Midbrain (tissue), 1 donor: ENCODE data around the gene MEGF6.

Source experiments
- DNase-seq: peaks from one replicate; lab custom pipeline; 2025; lab: John Stamatoyannopoulos, UW

MEGF6 gene

DNA sequence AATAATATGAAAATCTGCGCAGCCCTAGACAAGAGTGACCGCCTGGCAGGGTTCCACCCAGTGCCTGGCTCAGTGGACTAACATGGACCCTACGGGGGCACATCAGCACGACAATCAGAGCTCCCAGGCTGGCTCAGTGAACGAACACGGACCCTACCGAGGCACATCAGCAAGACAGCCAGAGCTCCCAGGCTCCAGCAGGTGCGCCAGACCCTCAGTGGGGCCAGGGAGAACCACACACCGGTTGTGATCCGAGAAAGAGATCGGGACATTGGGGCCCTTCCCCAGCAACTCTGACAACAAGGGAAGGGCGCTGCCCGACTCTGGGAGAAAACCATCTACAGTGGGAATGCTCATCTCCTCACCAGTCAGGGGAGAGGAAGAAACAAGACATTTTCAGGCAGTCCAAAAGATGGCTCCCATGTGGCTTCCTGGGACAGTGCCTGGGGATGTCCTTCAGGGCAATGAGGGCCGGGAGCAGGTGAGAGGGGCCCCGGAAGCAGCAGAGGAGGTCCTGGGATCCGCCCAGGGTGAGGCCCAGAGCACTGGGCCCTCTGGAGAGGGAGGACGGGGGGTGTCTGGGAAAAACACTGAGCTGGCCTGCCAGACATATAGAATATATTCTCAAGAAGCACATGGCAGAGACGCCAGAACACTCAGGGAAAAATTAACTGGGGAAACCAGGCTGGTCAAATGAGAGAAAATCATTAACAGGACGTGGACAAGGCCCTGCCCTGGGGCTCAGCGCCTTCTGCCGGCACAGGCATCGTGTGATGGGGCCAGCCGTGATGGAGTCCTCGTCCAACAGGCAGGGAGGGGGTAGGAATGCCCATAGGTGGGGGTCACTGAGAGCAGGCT lies 152.0 kb downstream of the MEGF6 start:
- DNase-seq = no peak

DNA sequence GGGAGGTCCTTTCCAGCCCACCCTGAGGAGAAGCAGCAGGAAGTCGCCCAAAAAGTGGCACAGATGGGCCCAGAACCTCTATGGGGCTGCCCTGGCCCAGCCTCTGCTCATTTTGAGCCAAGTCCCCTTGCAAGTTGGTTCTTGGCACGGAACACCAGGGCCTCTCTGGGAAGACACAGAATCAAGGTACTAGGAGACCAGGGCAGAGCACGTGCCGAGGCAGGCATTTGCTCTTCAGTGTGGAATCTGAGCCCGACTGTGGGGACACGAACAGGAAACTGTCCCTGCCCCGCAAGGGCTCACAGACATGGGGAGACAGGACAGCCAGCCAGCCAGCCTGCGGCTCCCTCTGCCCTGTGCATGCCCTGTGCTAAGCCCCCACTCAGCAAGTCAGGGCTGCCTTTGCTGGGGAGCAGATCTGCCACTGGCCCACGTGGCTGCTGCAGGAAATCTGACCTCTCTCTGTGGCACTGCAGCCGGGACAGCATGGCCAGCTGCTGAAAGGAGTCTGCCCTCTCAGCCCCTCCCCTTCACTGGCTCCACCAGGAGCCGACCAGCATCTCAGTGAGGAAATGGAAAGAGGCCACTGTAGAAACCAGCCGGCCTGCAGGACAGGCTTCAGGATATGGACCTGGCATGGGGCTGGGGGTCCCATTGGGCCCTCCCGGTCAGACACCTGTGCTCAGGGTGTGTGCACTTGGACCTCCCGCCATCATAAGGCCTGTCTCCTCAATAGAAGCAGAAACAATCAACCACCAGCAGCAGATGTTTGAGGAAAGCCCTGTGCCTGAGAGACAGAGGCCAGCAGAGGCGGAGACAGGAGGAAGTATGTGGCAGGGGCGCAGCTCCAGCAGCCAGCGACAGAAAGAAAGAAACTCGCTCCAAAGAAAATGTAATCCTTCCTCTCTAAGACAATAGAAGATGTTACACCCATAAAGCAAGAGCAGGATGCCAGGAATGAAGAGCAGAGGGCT lies 153.1 kb downstream of the MEGF6 start:
- DNase-seq = no peak

DNA sequence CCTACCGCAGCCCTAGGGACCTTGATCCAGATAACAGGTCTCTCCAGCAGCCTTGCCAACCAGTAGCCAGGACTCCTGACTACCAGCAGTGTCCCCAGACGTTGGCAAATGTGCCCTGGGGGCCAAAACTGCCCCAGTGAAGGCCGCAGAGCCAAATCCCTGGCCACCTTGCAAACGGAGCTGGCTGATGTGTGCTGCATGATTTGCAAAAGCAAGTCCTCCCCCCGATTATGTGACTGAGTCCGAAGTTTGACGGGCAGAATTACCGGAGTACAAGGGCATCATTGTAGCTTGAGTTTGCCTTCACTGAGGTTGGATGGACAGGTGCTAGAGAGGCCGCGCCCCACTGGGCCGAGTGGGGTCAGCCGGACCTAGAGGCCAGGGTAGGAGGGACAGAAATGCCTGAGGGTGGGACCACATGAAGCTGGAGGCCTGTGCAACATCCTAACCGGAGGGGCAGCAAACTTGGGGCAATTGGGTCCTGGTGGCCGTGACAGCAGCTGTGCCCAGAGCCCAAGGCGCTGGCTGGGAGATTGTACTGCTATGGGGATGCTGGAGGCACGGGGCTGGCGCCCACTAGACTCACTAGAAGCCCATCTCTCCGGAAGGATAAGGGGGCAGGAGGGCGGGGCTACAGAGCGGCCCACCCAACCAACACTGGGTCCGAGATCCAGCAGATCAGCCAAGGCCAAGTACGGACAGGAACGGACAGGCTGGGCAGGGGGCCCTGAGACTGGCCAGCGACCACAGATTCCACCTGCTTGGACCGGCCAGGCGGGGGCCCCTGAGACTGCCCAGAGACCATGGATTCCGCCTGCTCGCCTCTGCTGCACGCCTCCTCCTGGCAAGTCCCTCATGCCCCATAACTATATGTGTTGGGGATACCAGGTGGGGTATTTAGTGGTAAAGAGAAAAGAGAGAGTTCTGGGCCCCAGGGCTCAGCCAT lies 154.1 kb downstream of the MEGF6 start:
- DNase-seq = no peak

DNA sequence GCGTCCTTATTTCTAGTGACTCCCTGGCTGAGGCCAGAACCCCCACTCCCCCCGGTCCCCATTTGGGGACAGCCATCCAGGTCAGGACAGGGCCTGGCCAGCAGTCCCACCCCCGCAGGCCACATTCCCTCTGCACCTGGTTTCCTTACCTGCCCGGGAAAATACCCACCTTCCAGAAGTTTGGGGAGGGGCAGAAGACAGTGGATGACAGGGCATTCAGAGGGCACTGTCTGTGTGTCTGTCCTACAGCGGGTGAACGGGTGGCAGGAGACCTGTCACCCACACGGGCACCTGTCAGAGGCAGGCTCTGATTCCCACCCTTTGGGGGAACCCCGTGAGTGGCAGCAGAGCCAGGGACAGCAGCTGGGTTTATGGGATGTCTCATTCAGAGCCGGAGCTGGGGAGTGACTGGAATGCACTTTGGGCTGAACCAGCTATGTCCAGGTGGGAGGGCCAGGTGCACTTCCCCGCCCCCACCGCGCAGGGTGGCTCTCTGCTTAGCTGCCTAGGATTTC lies 154.8 kb downstream of the MEGF6 start:
- no peak for DNase-seq

DNA sequence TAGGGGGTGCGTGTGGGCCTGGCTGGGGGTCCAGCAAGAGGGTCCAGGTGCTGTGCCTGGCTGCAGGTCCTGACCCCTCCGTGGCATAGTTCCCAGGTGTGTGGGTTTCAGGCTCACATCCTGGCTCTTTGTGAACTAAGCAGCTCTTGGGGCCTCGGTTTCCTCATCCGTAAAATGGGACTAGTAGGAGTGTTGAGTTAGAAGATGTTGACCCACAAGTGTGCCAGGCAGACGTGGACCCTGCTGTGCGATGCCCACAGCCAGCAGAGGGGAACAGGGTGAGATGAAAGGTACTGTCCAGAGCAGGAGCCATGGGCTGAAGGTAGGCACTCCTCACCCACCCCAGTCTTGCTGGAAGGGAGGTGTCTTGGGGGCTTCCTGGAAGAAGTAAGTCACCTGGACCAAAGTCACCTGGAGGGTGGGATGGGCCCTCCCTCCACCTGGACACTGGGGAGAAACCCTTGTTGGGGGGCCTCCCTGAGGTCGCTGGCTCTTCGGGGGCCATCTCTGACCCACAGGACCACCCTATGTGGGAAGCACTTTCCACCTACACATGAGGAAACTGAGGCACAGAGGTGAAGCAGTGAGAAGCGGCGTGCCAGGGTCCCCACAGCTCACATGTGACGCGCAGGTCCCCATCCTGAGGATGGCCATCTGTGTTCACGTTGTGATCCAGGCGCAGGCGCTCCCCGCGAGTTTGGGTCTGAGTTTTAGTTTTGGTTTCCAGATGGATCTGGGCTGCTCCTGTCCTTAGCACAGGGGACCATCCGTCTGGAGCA lies 155.4 kb downstream of the MEGF6 start:
- DNase-seq = no peak

DNA sequence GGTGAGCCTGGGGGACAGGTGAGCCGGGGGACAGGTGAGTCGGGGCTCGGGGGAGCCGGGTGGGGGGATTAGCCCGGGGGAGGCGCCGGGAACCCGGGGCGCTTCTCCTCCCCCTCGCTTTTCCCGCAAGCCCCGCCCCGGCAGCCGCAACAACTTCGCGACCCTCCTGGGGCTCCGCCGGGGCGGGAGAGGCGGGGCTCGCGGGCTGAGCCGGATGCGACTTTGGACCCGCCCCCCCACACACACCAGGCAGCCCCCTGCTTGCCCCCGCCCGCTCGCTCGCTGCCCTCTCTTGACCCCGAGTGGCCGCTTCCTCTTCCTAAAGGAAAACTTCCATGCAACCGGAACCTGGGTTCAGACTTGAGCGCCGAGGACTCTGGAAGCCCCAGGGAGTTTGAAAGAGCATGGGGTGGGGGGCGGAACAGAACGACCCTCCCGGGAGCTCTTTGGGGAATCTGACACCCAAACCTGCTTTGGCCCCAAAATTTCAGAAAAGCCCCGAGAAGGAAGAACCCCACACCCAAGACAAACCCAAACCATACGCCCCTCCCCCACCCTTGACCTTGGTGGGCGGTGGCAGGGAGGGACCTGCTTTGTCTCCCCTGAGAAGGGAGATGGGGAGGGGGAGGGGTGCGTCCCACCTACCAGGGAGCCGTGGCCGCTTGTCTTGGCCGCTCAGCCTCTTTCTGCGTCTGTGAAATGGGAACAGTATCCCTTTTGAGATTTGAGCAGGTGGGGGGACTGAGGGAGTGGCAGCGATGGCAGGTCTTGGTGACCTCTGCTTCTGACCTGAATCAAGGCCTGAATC lies 156.3 kb downstream of the MEGF6 start:
- no peak for DNase-seq

DNA sequence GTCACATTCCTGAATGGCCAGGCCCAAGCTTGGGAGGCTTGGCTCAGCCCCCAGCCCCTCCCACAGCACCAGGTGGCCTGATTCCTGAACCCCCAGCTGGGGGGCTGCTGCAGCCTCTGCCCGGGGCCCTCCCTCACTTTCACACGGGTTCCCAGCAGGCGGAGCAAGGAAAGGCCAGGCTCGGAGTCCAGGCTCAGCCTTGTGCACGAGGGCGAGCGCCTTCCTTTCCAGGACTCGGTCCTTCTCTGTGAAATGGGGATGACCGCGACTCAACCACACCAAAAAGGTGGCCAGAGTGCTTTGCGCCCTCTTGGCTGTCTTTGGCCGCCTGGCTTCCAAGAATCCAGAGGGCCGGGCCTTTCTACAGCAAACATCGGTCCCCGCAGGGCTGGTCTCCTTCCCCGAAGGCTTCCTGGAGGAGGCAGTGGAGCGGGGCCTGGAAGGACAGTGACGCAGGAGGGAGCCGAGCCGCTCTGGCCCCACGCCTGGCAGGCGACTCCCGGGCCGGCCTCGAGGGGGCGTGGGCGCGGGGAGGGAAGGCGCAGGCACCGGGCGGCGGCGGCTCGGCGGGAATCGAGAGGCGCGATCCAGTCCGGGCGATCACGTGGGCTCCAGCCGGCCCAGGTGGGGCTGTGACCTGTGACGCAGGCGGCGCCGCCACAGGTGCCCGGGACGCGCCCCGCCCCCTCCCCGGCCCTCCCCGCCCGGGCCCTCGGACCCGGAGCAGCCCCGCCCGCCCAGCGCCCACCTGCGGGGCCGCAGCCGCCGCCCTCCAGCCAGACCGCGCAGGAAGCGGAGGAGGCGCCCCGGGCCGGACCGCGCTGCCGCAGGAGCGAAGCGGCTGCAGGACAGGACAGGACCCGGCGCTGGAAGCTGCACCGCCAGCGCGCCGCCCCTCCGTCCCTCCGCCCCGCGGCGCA lies 157.2 kb downstream of the MEGF6 start, which contains the start of gene ARHGEF16:
TSS of gene ARHGEF16 (plus strand) at position 775 of the 920 bp plus-strand sequence. CDS start 8,420 bp downstream, outside the sequence.
- DNase-seq = no peak

DNA sequence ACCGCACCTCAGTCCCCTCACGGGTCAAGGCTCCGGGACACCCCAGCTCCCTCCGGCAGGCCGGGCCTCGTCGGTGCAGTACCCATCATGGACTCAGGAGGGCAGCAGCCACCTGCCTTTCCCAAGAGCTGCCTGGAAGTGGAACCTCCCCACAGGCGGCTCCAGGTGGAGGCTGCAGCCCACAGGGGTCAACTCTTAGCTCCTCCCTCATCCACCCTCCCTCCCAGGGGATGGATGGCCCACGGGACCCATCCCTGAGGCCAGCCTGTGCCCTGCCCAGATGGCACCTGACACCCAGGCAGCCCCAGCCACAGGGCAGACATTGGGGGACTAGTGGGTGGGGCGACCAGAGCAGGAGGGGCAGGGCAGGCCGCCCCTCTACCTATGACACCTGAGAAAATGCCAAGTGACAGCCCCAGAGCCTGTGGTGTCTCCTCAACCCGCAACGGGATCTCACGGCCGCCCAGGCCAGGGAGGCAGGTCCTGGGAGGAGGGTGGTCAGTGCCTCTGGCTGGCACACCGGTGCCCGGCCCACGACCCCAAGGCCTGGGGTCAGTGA lies 158.0 kb downstream of the MEGF6 start:
- peak; percentile 74 for DNase-seq

DNA sequence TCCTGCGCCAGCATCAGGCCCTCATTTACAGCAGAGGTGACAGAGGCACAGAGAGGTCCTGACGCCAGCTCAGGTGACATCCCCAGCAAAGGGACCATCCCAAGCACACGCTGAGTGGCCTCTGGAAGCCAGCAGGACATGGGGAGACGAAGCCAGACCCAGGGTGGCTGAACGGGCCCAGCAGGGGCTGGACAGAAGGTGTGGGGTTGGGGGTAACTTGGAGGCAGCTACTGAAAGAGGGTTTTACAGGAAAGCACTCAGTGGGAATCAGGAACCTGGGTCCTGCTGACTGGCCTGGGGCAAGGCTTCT lies 158.5 kb downstream of the MEGF6 start:
- no peak for DNase-seq

DNA sequence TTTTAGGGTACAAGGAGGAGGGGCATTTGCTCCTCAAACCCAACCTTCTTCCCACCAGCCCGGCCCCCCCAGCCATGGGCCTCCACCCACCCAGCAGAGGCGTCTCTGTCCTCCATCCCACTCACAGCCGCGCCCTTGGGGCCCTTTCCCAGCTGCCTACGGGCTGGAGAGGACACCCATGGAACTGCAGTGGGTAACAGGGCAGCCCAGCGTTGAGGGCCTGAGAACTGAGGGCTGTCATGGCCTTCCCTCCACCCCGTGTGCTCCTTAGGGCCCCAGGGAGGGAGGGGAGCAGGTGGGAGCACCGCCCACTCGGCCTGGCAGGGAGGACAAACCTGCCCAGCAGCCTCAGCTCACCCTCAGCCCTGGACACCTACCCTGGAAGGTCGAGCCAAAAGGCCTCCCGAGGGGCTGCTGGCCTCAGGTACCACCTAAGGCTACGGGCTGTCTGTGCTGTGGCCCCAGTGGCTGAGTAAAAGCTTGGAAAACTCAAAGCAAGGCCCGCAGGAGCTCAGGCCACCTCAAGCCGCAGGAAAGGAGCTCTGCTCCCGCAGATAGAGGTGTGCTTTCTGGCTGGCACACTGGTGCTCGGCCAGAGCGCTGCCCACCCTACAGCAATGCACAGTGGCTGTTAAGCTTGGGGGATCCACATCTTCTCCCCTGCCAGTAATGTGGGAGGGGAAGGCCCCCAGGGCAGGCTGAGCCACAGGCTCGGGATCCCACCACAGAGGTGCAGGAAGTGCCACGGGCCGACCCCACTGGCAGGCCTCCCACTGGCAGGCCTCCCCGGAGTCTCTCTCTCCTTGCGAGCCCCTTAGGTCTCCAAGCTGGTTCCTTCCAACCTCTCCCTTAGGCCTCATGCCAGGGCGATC lies 159.1 kb downstream of the MEGF6 start:
- no peak for DNase-seq

DNA sequence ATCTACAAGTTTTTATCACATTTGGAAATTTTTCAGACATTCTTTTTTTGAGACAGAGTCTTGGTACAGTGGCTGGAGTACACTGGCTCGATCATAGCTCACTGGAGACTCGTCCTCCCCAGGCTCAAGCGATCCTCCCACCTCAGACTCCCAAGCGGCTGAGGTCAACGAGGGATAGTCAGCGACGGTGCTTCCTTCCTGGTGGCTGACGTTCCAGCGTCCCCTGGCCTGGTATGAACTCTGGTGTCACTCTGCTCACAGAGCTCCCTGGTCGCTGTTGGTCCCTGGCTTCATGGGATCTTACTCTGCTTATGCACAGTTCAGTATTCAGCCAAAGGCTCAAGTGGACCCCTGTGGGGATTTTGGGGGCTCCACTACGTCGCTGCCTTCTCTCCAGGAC lies 160.3 kb downstream of the MEGF6 start:
- DNase-seq = no peak

DNA sequence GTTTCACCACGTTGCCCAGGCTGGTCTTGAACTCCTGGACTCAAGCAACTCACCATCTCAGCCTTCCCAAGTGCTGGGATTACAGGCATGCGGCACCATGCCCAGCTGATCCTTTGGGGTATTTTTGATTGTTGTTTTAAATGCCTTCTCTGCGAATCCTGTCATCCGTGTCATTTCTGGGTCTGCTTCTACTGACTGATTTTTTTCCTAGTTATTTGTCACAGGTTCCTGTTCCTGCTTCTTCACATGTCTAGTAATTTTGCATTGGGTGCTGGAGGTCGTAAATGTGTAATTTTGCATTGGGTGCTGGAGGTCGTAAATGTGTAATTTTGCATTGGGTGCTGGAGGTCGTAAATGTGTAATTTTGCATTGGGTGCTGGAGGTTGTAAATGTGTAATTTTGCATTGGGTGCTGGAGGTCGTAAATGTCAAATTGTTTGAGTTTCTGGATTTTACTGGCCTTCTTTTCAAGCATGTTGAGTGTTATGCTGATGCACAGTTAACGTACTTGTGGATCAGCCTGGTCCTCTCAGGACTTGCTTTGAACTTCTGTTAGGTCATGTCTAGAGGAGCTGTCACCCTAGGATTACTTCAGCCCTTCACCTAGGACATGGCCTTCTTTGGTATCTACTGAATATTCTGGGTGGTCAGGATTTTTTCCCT lies 161.0 kb downstream of the MEGF6 start:
- no peak for DNase-seq

DNA sequence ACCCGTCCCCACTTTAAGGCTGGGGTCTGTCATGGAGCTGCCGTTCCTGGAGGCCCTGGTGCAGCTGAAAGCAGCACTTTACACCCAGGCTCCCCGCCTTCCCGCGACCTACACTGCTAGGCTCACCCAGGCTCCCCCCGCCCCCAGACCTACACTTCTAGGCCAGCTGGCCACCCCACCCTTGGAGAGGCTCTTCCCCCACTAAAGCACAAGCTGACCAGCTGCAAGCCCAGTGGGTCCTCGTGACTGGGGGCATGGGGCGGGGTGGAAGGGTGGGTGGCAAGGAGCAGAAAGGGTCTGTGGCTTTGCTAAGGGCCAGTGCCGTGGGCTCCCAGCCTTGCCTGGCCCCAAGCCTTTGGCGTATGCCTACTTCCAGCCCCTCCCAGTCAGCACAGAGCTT lies 166.6 kb downstream of the MEGF6 start:
- peak; percentile 20 for DNase-seq

DNA sequence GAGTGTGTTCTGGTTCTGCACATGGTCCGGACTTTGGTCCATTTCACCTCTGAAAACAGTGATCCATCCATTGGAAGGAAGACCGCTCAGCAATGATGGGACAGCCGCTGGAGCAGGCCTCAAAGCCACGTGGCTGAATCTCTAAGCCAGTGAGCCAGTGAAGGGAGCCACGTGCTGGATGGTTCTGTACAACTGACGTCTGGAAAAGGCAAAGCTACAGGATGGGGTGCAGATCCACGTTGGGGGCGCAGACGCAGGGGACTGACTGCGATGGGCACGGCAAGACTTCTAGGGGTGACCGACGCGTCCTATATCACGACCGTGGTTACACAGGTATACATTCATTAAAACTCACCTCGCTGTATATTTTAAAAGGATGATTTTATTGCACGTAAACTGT lies 167.0 kb downstream of the MEGF6 start:
- no peak for DNase-seq

DNA sequence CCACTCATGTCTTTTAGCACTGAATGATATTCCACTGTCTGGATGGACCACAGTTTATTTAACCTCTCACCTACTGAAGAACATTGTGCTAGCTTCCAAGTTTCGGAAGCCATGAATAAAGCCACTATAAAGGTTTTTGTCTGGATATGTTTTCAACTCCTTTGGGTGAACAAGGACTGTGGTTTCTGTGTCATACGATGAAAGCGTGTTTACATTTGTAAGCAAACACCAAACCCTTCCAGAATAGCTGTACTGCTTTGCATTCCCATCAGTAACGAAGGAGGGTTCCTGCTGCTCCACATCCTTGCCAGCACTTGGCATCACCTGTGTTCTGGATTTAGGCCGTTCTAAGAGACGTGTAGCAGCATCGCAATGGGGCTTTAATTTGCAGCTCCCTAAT lies 167.5 kb downstream of the MEGF6 start:
- peak; percentile 30 for DNase-seq

DNA sequence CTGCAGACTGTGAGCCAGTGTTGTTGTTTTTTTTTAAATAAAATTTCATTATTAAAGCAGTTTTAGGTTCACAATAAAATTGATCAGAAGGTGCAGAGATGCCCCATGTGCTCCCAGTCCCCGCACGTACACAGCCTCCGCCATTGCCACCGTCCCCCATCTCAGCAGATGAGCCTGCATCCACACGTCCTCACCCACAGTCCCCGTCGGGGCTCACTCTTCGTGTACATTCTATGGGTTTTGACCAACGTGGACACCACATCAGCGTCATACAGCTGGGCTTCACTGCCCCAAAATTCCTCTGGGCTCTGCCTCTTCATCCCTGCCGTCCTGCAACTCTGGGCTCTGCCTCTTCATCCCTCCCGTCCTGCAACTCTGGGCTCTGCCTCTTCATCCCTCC lies 168.4 kb downstream of the MEGF6 start:
- DNase-seq = no peak

DNA sequence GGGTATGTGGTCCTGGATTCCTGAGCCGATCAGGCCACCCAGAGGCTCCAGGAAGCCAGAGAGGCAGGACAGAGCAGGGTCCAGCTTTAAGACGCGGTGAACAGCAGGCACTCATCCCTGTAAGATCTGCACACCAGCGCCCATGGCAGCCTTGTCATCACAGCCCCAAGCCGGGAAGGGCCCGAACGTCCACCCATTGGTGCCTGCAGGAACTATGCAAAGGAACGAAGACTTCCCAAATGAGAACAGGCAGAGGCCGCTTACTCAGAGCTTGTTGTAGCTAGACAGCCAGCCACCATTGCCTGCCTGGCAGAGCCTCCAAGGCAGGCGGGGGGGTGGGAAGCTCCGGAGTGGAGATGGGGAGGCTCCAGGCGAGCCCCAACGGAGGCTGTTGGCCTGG lies 169.0 kb downstream of the MEGF6 start:
- DNase-seq = no peak
